ENCODE results near the gene FMNL2. TPM values are rescaled to one million over a fixed set of nuclear protein-coding genes. Genes with fewer than 3 reads are reported as not detected.

The FMNL2 gene
- total RNA-seq, 1 donor: 24.2 TPM

DNA sequence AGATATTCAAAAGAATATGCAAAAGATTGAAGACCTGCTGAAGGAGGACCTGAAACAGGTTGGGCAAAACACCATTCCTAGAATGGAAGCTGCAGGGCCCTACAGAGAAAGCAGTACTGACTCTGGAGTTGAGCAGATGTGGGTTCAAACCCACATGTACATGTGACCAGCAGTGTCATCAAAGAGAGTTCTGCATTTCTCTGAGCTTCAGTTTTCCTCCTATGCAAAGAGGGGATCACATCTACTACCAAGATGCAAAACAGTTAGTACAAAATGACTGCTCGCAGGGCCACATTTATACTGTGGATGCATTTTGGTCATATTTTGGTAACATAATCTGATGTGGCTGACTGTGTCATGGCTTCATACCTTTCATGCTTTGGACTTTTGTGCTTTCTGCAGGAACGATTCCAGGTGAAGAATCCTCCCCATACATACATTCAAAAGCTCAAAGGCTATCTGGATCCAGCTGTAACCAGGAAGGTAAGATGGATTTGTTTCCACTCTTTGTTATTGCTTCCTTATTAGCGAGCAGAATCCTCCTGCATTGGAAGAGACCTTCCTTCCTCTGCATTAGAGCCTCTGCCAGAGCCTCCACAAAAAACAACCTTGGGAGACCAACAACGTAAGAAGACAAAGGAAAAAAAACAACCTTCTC, 207.5 kb downstream of the FMNL2 start:
- peak; percentile 19 for DNase-seq (ENCODE audit: insufficient read length, low spot score, missing footprints)
- peak overlapping the region; percentile 20 for H2AFZ ChIP-seq (ENCODE audit: low read length)
- no peaks in the 10 kb centered on the region for H4K20me1 ChIP-seq (ENCODE audit: insufficient read depth, low read length)
- H3K9me3 ChIP-seq (ENCODE audit: low read depth, low read length): no peaks in the 10 kb centered on the region
- TF ChIP-seq, protein P1, sequence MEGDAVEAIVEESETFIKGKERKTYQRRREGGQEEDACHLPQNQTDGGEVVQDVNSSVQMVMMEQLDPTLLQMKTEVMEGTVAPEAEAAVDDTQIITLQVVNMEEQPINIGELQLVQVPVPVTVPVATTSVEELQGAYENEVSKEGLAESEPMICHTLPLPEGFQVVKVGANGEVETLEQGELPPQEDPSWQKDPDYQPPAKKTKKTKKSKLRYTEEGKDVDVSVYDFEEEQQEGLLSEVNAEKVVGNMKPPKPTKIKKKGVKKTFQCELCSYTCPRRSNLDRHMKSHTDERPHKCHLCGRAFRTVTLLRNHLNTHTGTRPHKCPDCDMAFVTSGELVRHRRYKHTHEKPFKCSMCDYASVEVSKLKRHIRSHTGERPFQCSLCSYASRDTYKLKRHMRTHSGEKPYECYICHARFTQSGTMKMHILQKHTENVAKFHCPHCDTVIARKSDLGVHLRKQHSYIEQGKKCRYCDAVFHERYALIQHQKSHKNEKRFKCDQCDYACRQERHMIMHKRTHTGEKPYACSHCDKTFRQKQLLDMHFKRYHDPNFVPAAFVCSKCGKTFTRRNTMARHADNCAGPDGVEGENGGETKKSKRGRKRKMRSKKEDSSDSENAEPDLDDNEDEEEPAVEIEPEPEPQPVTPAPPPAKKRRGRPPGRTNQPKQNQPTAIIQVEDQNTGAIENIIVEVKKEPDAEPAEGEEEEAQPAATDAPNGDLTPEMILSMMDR (IDR thresholded peaks at IDR 0.05; ENCODE audit: extremely low read depth, low read depth, low read length): no peak
- H3K4me3 ChIP-seq (ENCODE audit: insufficient read depth, low read length): no peak overlapping the region
- H3K4me1 ChIP-seq (ENCODE audit: insufficient read depth, low read length): peaks cover 17% of the 10 kb centered on the region
- H3K27ac ChIP-seq (ENCODE audit: low read depth, low read length): peak overlapping the region; percentile 75
- no peaks in the 10 kb centered on the region for H3K36me3 ChIP-seq (ENCODE audit: insufficient read depth, low read length)
- peaks cover 5% of the 10 kb centered on the region for H3K79me2 ChIP-seq (ENCODE audit: insufficient read depth, low read length)
- no peaks in the 10 kb centered on the region for H3K27me3 ChIP-seq (ENCODE audit: insufficient read depth, low read length)
- H3K4me2 ChIP-seq (ENCODE audit: insufficient read depth, low read length): peak overlapping the region; percentile 41

DNA sequence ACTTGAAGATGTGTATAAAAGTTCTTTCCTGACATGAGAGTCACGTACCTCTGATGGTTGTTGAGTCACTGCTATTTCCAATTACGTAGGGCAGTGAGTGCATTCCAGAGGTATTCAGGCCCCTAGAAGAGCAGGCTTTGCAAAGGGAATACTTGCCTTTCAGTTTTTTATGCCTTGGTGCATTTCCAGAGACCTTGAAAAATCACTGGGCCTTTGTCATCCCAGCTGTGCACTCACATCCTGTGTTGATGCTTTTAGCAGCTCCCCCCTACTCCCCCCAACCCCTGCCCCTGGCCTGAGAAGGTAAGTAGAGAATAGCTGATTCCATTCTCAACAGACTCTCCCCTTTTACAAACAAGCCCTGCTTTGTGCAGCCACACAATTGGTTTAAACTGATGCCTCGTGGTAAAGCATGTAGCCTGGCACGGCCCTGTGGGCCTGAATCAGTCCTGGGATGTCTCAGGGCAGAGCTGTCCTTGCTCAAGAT, 208.1 kb downstream of the FMNL2 start:
- Histone ChIP-seq H2AFZ (ENCODE audit: low read length) (peak overlapping the region; percentile 23), H3K4me2 (ENCODE audit: insufficient read depth, low read length) (peak overlapping the region; percentile 59)
- TF ChIP-seq, protein P1 (IDR thresholded peaks at IDR 0.05; ENCODE audit: extremely low read depth, low read depth, low read length): no peak

GRCh38 chr2:152543717-152544116, 208.7 kb downstream of the FMNL2 start:
- H2AFZ ChIP-seq (ENCODE audit: low read length): no peak overlapping the region
- H3K36me3 ChIP-seq (ENCODE audit: insufficient read depth, low read length): no peaks in the 10 kb centered on the region
- TF ChIP-seq, protein P1 (IDR thresholded peaks at IDR 0.05; ENCODE audit: extremely low read depth, low read depth, low read length): no peak
- H3K27ac ChIP-seq (ENCODE audit: low read depth, low read length): peak overlapping the region; percentile 87
- no peak overlapping the region for H3K4me3 ChIP-seq (ENCODE audit: insufficient read depth, low read length)
- H3K9me3 ChIP-seq (ENCODE audit: low read depth, low read length): no peaks in the 10 kb centered on the region
- peak; percentile 35 for DNase-seq (ENCODE audit: insufficient read length, low spot score, missing footprints)
- no peaks in the 10 kb centered on the region for H3K27me3 ChIP-seq (ENCODE audit: insufficient read depth, low read length)
- H3K4me1 ChIP-seq (ENCODE audit: insufficient read depth, low read length): peaks cover 28% of the 10 kb centered on the region
- no peaks in the 10 kb centered on the region for H4K20me1 ChIP-seq (ENCODE audit: insufficient read depth, low read length)
- H3K79me2 ChIP-seq (ENCODE audit: insufficient read depth, low read length): peaks cover 5% of the 10 kb centered on the region
- peak overlapping the region; percentile 59 for H3K4me2 ChIP-seq (ENCODE audit: insufficient read depth, low read length)

More for the DNA sequence above, 208.1 kb downstream of the FMNL2 start:
- H3K79me2 ChIP-seq (ENCODE audit: insufficient read depth, low read length): peaks cover 5% of the 10 kb centered on the region
- H4K20me1 ChIP-seq (ENCODE audit: insufficient read depth, low read length): no peaks in the 10 kb centered on the region
- H3K9me3 ChIP-seq (ENCODE audit: low read depth, low read length): no peaks in the 10 kb centered on the region
- no peaks in the 10 kb centered on the region for H3K27me3 ChIP-seq (ENCODE audit: insufficient read depth, low read length)
- H3K27ac ChIP-seq (ENCODE audit: low read depth, low read length): peak overlapping the region; percentile 87
- peak; percentile 74 for DNase-seq (ENCODE audit: insufficient read length, low spot score, missing footprints)
- H3K4me3 ChIP-seq (ENCODE audit: insufficient read depth, low read length): no peak overlapping the region
- H3K4me1 ChIP-seq (ENCODE audit: insufficient read depth, low read length): peaks cover 21% of the 10 kb centered on the region
- no peaks in the 10 kb centered on the region for H3K36me3 ChIP-seq (ENCODE audit: insufficient read depth, low read length)

DNA sequence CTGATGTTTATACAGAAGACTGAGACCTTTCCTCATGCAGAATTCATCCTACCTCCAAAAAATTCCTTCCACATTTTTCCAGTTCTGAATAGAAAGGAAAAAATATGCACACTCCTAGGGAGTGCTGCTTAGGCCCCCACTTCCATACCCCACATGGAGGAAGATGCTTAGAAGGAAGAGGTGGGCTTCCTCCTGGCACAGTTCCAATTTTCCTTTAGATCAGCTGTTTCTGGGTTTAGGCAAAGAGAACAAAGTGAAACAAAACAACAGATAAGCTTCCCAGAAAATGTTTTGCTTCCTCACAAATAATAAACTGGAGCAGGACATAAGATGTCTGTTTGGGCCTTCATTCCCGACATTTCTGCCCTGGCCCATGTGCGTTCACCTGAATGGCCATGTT, 209.7 kb downstream of the FMNL2 start:
- Histone ChIP-seq H3K9me3 (ENCODE audit: low read depth, low read length) (no peaks in the 10 kb centered on the region), H3K27me3 (ENCODE audit: insufficient read depth, low read length) (no peaks in the 10 kb centered on the region)
- TF ChIP-seq, protein P1 (IDR thresholded peaks at IDR 0.05; ENCODE audit: extremely low read depth, low read depth, low read length): no peak

More for the DNA sequence above, 209.7 kb downstream of the FMNL2 start:
- DNase-seq (ENCODE audit: insufficient read length, low spot score, missing footprints): no peak
- H2AFZ ChIP-seq (ENCODE audit: low read length): no peak overlapping the region
- no peak overlapping the region for H3K27ac ChIP-seq (ENCODE audit: low read depth, low read length)
- H3K79me2 ChIP-seq (ENCODE audit: insufficient read depth, low read length): no peaks in the 10 kb centered on the region
- H3K4me1 ChIP-seq (ENCODE audit: insufficient read depth, low read length): peaks cover 36% of the 10 kb centered on the region
- no peaks in the 10 kb centered on the region for H3K36me3 ChIP-seq (ENCODE audit: insufficient read depth, low read length)
- no peak overlapping the region for H3K4me3 ChIP-seq (ENCODE audit: insufficient read depth, low read length)
- no peak overlapping the region for H3K4me2 ChIP-seq (ENCODE audit: insufficient read depth, low read length)
- no peaks in the 10 kb centered on the region for H4K20me1 ChIP-seq (ENCODE audit: insufficient read depth, low read length)

Measured in osteoblast (primary cell).